ENCODE measurements around the gene UQCRHL.

The UQCRHL gene

GRCh38 chr1:15760520-15761211 is 46.8 kb downstream of the UQCRHL start:
- Histone ChIP-seq H3K27me3 (ENCODE audit: insufficient read depth, low read length, poor library complexity) (no peaks in the 10 kb centered on the region), H3K4me3 (ENCODE audit: low read depth in 1 of 2, low read length in 2 of 2) (no peak overlapping the region), H3K36me3 (ENCODE audit: insufficient read depth, low read length) (no peaks in the 10 kb centered on the region), H3K4me1 (ENCODE audit: insufficient read depth, low read length) (no peaks in the 10 kb centered on the region), H3K79me2 (ENCODE audit: insufficient read depth, low read length) (no peaks in the 10 kb centered on the region), H4K20me1 (ENCODE audit: insufficient read depth, low read length) (no peaks in the 10 kb centered on the region), H2AFZ (ENCODE audit: low read depth, low read length) (no peak overlapping the region), H3K4me2 (ENCODE audit: insufficient read depth, low read length) (no peak overlapping the region), H3K9ac (ENCODE audit: low read depth, low read length) (no peak overlapping the region), H3K9me3 (ENCODE audit: insufficient read depth, low read length, severe bottlenecking) (no peaks in the 10 kb centered on the region), H3K27ac (ENCODE audit: low read length) (no peak overlapping the region)
- TF ChIP-seq EZH2 (IDR thresholded peaks at IDR 0.05; ENCODE audit: borderline replicate concordance, low read depth, low read length, severe bottlenecking) (no peak), CTCF (IDR thresholded peaks at IDR 0.05; ENCODE audit: borderline replicate concordance, extremely low read depth, low read length, poor library complexity, severe bottlenecking) (no peak)
- ATAC-seq (ENCODE audit: insufficient read depth, low read depth) (no peak), DNase-seq (no peak)

GRCh38 chr1:15758953-15759661 is 48.3 kb downstream of the UQCRHL start:
- H2AFZ ChIP-seq (ENCODE audit: low read depth, low read length): no peak overlapping the region
- no peak for TF ChIP-seq EZH2 (IDR thresholded peaks at IDR 0.05; ENCODE audit: borderline replicate concordance, low read depth, low read length, severe bottlenecking)
- TF ChIP-seq CTCF (IDR thresholded peaks at IDR 0.05; ENCODE audit: borderline replicate concordance, extremely low read depth, low read length, poor library complexity, severe bottlenecking): no peak
- H3K4me2 ChIP-seq (ENCODE audit: insufficient read depth, low read length): no peak overlapping the region
- H3K9ac ChIP-seq (ENCODE audit: low read depth, low read length): no peak overlapping the region
- no peaks in the 10 kb centered on the region for H3K79me2 ChIP-seq (ENCODE audit: insufficient read depth, low read length)
- no peaks in the 10 kb centered on the region for H3K27me3 ChIP-seq (ENCODE audit: insufficient read depth, low read length, poor library complexity)
- H3K27ac ChIP-seq (ENCODE audit: low read length): no peak overlapping the region
- no peaks in the 10 kb centered on the region for H3K4me1 ChIP-seq (ENCODE audit: insufficient read depth, low read length)
- H3K4me3 ChIP-seq (ENCODE audit: low read depth in 1 of 2, low read length in 2 of 2): no peak overlapping the region
- H3K9me3 ChIP-seq (ENCODE audit: insufficient read depth, low read length, severe bottlenecking): no peaks in the 10 kb centered on the region
- ATAC-seq (ENCODE audit: insufficient read depth, low read depth) (no peak), DNase-seq (no peak)
- no peaks in the 10 kb centered on the region for H3K36me3 ChIP-seq (ENCODE audit: insufficient read depth, low read length)
- H4K20me1 ChIP-seq (ENCODE audit: insufficient read depth, low read length): no peaks in the 10 kb centered on the region

GRCh38 chr1:15758343-15758931 is 49.0 kb downstream of the UQCRHL start, which contains the start of gene FBLIM1:
Gene FBLIM1 (plus strand): TSS chr1:15758795. CDS start chr1:15764984, 6,189 bp downstream.
- Histone ChIP-seq H4K20me1 (ENCODE audit: insufficient read depth, low read length) (no peaks in the 10 kb centered on the region), H3K79me2 (ENCODE audit: insufficient read depth, low read length) (no peaks in the 10 kb centered on the region), H3K4me3 (ENCODE audit: low read depth in 1 of 2, low read length in 2 of 2) (no peak within 1 kb of the TSS), H3K36me3 (ENCODE audit: insufficient read depth, low read length) (no peaks in the 10 kb centered on the region), H3K27me3 (ENCODE audit: insufficient read depth, low read length, poor library complexity) (no peaks in the 10 kb centered on the region), H3K4me2 (ENCODE audit: insufficient read depth, low read length) (no peak within 1 kb of the TSS), H3K4me1 (ENCODE audit: insufficient read depth, low read length) (no peaks in the 10 kb centered on the region), H3K9ac (ENCODE audit: low read depth, low read length) (no peak within 1 kb of the TSS), H3K9me3 (ENCODE audit: insufficient read depth, low read length, severe bottlenecking) (no peaks in the 10 kb centered on the region), H2AFZ (ENCODE audit: low read depth, low read length) (no peak within 1 kb of the TSS), H3K27ac (ENCODE audit: low read length) (no peak within 1 kb of the TSS)
- ATAC-seq (ENCODE audit: insufficient read depth, low read depth): no peak
- no peak for TF ChIP-seq EZH2 (IDR thresholded peaks at IDR 0.05; ENCODE audit: borderline replicate concordance, low read depth, low read length, severe bottlenecking)
- TF ChIP-seq CTCF (IDR thresholded peaks at IDR 0.05; ENCODE audit: borderline replicate concordance, extremely low read depth, low read length, poor library complexity, severe bottlenecking): no peak
- DNase-seq: no peak

All from DND-41 (cell line).